ENCODE data around the gene PNKD. TPM values are rescaled to one million over a fixed set of nuclear protein-coding genes. Genes with fewer than 3 reads are reported as not detected.

Gene PNKD
- total and polyA plus RNA-seq, 10 of the 15 experiments (the other 5 are each of a cell fraction or from before 2014, with no cell fraction given): 27.2 to 106 (median 61.3) TPM

- no peak for TF ChIP-seq CTCF (IDR thresholded peaks at IDR 0.05 in 2 of 3, conservative IDR thresholded peaks at IDR 0.05 in 1 of 3; ENCODE audit: control insufficient read depth in 2 of 3, extremely low read depth in 1 of 3, insufficient read depth in 1 of 3, low read depth in 3 of 3, low read length in 3 of 3)
- no peak for TF ChIP-seq SKIL (IDR thresholded peaks at IDR 0.05; ENCODE audit: low read depth, poor library complexity, severe bottlenecking)
- no peak for TF ChIP-seq MXI1 (IDR thresholded peaks at IDR 0.05; ENCODE audit: low read depth, low read length)
- TF ChIP-seq E2F8 (IDR thresholded peaks at IDR 0.05; ENCODE audit: low read depth, partially characterized antibody): no peak
- TF ChIP-seq ASH2L (IDR thresholded peaks at IDR 0.05; ENCODE audit: borderline replicate concordance, low read depth): no peak
- TF ChIP-seq TARDBP (IDR thresholded peaks at IDR 0.05; ENCODE audit: borderline replicate concordance): no peak
Observed at GRCh38 chr2:218259099-218259961, 11.0 kb upstream of the PNKD start (continued).
